GM23248 (cell line): Measurements from ENCODE around the gene ACOT7. TPM values are rescaled to one million over a fixed set of nuclear protein-coding genes. Genes with fewer than 3 reads are reported as not detected.
A peak's percentile ranks its signal among the peaks of the same experiment; 100 is the strongest.

Experiments
- DNase-seq: peaks from one replicate; pipeline ENCODE4 v3.0.0-alpha.2; 2015
- H2AFZ ChIP-seq: fragments of 200-600 bp; sonication (generic); 2 replicates; pipeline ENCODE4 v1.6.1; 2016; ENCODE audit warnings: antibody characterized with exemption
- H3F3A ChIP-seq: fragments of 200-600 bp; sonication (generic); 2 replicates; pipeline ENCODE4 v1.6.1; 2016; ENCODE audit warnings: mild to moderate bottlenecking, antibody characterized with exemption, mixed run types; ENCODE audit not compliant: insufficient read depth
- H3K27ac ChIP-seq: fragments of 200-600 bp; sonication (generic); 2 replicates; pipeline ENCODE4 v1.5.1; 2016; ENCODE audit warnings: mild to moderate bottlenecking
- H3K27me3 ChIP-seq: fragments of 200-600 bp; sonication (generic); replicated peaks from 2 replicates; pipeline ENCODE4 v1.6.1; 2016; ENCODE audit warnings: mild to moderate bottlenecking; ENCODE audit not compliant: insufficient read depth
- H3K36me3 ChIP-seq: fragments of 200-600 bp; sonication (generic); 2 replicates; pipeline ENCODE4 v1.6.1; 2016; ENCODE audit warnings: low read depth, mild to moderate bottlenecking
- H3K4me1 ChIP-seq: fragments of 200-600 bp; sonication (generic); 2 replicates; pipeline ENCODE4 v1.6.1; 2016; ENCODE audit warnings: mild to moderate bottlenecking; ENCODE audit not compliant: insufficient read depth
- H3K4me2 ChIP-seq: fragments of 200-600 bp; sonication (generic); one replicate; pipeline ENCODE4 v1.6.1; 2016; ENCODE audit warnings: mild to moderate bottlenecking; ENCODE audit not compliant: unreplicated experiment
- H3K4me3 ChIP-seq: fragments of 200-600 bp; sonication (generic); 2 replicates; pipeline ENCODE4 v1.5.1; 2016; ENCODE audit warnings: mild to moderate bottlenecking
- H3K79me2 ChIP-seq: fragments of 200-600 bp; sonication (generic); 2 replicates; pipeline ENCODE4 v1.6.1; 2016; ENCODE audit warnings: mild to moderate bottlenecking; ENCODE audit not compliant: insufficient read depth
- H3K9ac ChIP-seq: fragments of 200-600 bp; sonication (generic); 2 replicates; pipeline ENCODE4 v1.6.1; 2016; ENCODE audit warnings: mild to moderate bottlenecking
- H3K9me2 ChIP-seq: fragments of 200-600 bp; sonication (generic); 2 replicates; pipeline ENCODE4 v1.6.1; 2016; ENCODE audit warnings: mixed run types, mild to moderate bottlenecking, moderate library complexity; ENCODE audit not compliant: insufficient read depth
- H3K9me3 ChIP-seq: fragments of 200-600 bp; sonication (generic); one replicate; pipeline ENCODE4 v1.6.1; 2017; ENCODE audit warnings: low read depth
- H4K20me1 ChIP-seq: fragments of 200-600 bp; sonication (generic); 2 replicates; pipeline ENCODE4 v1.6.0; 2016; ENCODE audit not compliant: insufficient read depth
- EZH2 ChIP-seq: fragments of 200-600 bp; sonication (generic); IDR thresholded peaks from 2 replicates; pipeline ENCODE4 v1.6.1; 2018; ENCODE audit warnings: antibody characterized with exemption, mild to moderate bottlenecking; ENCODE audit not compliant: insufficient read depth, poor library complexity, severe bottlenecking
- EZH2phosphoT487 ChIP-seq: fragments of 200-600 bp; sonication (generic); IDR thresholded peaks from 2 replicates; pipeline ENCODE4 v1.6.1; 2018; ENCODE audit warnings: antibody characterized with exemption, moderate library complexity, mild to moderate bottlenecking, low read depth; ENCODE audit not compliant: insufficient read depth
- WGBS, 2 experiments: methylation state at CpG; one replicate each; pipeline ENCODE4 v1.1.6; 2015 to 2017; ENCODE audit warnings: low lambda C conversion rate in 2 of 2, low coverage in 1 of 2; ENCODE audit errors: missing lambda C conversion rate in 2 of 2; 5-methylcytosine and 5-hydroxymethylcytosine counted together
- in situ Hi-C: fragments of 300-500 bp; cut with MboI; formaldehyde crosslinking; loops from 2 replicates; pipeline ENCODE4 v1.15.0; 2020
- polyA plus RNA-seq: library from polyadenylated mRNA; unstranded; fragments of >200 nt; fragmentation: Nextera tagmentation; extraction: Ambion mirVana; gene quantifications from 2 replicates; pipeline ENCODE4 v1.2.1, GENCODE V29; 2016
- total RNA-seq: library from RNA; depleted of rRNA; stranded (reverse); fragments of >200 nt; shearing (Covaris generic); gene quantifications from 2 replicates; pipeline ENCODE4 v1.2.3, GENCODE V29; 2014

Gene ACOT7
- total and polyA plus RNA-seq, 2 experiments from 2014 or later: 25.7 to 74.7 TPM

- Histone ChIP-seq H3K27ac (no peak overlapping the region), H3K27me3 (no peaks in the 10 kb centered on the region), H3K79me2 (no peaks in the 10 kb centered on the region), H3K4me3 (no peak overlapping the region), H3K9me3 (no peaks in the 10 kb centered on the region), H2AFZ (no peak overlapping the region), H3K36me3 (no peaks in the 10 kb centered on the region), H3K9ac (peak overlapping the region; percentile 25; the same call in 1 of the 2 replicates), H3K4me1 (peaks cover 10% of the 10 kb centered on the region), H3K4me2 (no peak overlapping the region), H3K9me2 (no peaks in the 10 kb centered on the region), H3F3A (no peaks in the 10 kb centered on the region), H4K20me1 (no peaks in the 10 kb centered on the region)
- in situ Hi-C loops: no loop called here
- TF ChIP-seq EZH2phosphoT487 (no peak), EZH2 (no peak)
- no peak for DNase-seq
- 30 to 40% methylated on average over 5 to 6 of the region's 6 CpGs for WGBS, 2 experiments
These were observed 40.0 kb downstream of the ACOT7 start for GRCh38 chr1:6353619-6353954.

DNA sequence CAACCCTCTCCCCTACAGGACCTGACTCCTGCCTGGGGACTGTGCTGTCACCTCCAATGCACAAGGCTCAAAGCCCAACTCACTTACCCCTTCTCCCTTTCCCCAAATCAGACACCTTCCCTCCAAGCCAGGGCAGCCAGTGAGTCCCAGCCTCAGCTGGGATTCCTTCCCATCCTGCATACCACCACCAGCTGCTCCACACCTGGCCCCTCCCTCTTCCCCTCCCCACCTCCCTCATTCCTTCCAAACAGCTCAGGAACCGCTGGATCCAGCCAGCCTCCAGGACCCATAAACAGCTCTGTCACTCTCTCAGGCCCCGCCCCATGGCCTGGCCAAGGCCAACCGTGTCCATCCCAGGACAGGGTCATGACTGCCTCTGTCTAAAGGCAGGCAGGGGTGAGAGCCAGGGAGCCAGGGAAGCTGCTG, 41.4 kb downstream of the ACOT7 start:
- Histone ChIP-seq H3K9me2 (no peaks in the 10 kb centered on the region), H3K27ac (no peak overlapping the region), H3K4me3 (no peak overlapping the region), H3K4me1 (peaks cover 10% of the 10 kb centered on the region), H4K20me1 (no peaks in the 10 kb centered on the region), H3K79me2 (no peaks in the 10 kb centered on the region), H3K36me3 (no peaks in the 10 kb centered on the region), H3F3A (no peaks in the 10 kb centered on the region), H2AFZ (no peak overlapping the region), H3K27me3 (no peaks in the 10 kb centered on the region), H3K9me3 (no peaks in the 10 kb centered on the region), H3K4me2 (no peak overlapping the region), H3K9ac (no peak overlapping the region)
- 56 to 61% methylated on average over 3 of the region's 3 CpGs for WGBS, 2 experiments
- in situ Hi-C loops: no loop called here
- TF ChIP-seq EZH2 (no peak), EZH2phosphoT487 (no peak)
- DNase-seq: no peak

GRCh38 chr1:6351480-6352137, 42.0 kb downstream of the ACOT7 start:
- no peaks in the 10 kb centered on the region for H3K9me2 ChIP-seq
- no peak for DNase-seq
- no peak overlapping the region for H3K4me2 ChIP-seq
- H2AFZ ChIP-seq: no peak overlapping the region
- no peaks in the 10 kb centered on the region for H3K79me2 ChIP-seq
- H3K4me1 ChIP-seq: peaks cover 10% of the 10 kb centered on the region
- H3K4me3 ChIP-seq: no peak overlapping the region
- H3K27ac ChIP-seq: no peak overlapping the region
- no peak overlapping the region for H3K9ac ChIP-seq
- 84 to 88% methylated on average over 14 to 15 of the region's 15 CpGs for WGBS, 2 experiments
- no peaks in the 10 kb centered on the region for H3F3A ChIP-seq
- in situ Hi-C loops: no loop called here
- H3K36me3 ChIP-seq: no peaks in the 10 kb centered on the region
- no peak for TF ChIP-seq EZH2phosphoT487
- no peak for TF ChIP-seq EZH2
- no peaks in the 10 kb centered on the region for H3K9me3 ChIP-seq
- no peaks in the 10 kb centered on the region for H4K20me1 ChIP-seq
- no peaks in the 10 kb centered on the region for H3K27me3 ChIP-seq

DNA sequence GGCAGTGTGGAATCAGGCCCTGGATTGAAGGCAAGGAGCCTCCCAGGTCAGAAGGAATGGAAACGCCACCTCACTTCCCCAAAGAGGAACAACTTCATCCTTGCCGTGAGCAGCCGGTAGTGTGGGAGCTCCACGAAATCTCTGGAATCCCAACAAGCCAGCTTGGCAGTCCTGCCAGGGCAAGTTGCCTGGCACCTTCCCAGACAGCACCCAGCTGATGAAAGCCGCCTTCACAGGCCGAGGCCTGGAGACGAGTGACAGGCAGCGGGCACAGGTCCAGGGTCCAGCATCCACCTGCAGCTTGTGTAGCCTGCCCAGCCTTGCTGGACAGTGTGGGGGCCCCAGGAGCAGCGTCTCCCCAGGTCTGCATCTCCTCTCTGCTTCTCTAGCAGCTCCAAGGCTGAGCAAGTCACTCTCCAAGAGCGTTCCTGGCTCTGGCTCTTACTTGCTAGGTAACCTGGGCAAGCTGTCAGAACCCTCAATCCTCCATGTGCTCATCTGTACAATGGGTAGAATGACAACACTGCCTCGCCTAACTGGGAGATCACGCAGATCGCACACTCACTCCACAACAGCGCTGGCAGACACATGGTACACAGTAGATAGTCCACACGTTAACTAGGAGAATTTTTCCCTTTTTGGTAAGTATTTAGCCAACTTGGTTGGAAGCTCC, 43.0 kb downstream of the ACOT7 start:
- TF ChIP-seq EZH2phosphoT487: no peak
- TF ChIP-seq EZH2: no peak
- no peaks in the 10 kb centered on the region for H3K9me2 ChIP-seq
- no peaks in the 10 kb centered on the region for H3K36me3 ChIP-seq
- DNase-seq: no peak
- H3K4me1 ChIP-seq: peaks cover 10% of the 10 kb centered on the region
- H3K4me2 ChIP-seq: no peak overlapping the region
- no peaks in the 10 kb centered on the region for H3K9me3 ChIP-seq
- H3K9ac ChIP-seq: no peak overlapping the region
- 89 to 94% methylated on average over 15 of the region's 15 CpGs for WGBS, 2 experiments
- no peaks in the 10 kb centered on the region for H4K20me1 ChIP-seq
- H3K27me3 ChIP-seq: no peaks in the 10 kb centered on the region
- H3F3A ChIP-seq: no peaks in the 10 kb centered on the region
- in situ Hi-C loops: no loop called here
- no peak overlapping the region for H2AFZ ChIP-seq
- H3K4me3 ChIP-seq: no peak overlapping the region
- no peak overlapping the region for H3K27ac ChIP-seq
- H3K79me2 ChIP-seq: no peaks in the 10 kb centered on the region
